Measurements from ENCODE around the gene C3.

DNA sequence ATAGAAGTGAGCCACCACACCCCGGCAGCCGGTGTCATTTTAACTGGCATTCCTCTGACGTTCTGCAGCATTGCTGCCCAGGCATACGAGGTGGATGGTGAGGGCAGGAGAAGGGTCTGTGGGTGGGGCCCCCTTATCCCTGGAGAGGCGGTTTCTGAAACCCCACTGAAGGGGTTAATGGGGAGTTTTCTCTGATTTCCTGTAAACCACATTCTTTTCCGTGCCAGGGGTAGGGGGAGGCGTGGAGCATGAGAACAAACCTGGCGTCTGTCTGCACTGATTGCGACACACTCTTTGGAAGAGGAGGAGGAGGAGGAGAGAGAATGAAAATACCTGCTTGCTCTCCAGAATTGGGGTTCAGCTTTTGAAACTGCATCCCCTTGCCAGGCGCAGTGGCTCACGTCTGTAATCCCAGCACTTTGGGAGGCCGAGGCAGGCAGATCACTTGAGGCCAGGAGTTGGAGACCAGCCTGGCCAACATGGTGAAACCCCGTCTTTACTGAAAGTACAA lies 2.7 kb upstream of the C3 start:
- TF ChIP-seq, protein P1, sequence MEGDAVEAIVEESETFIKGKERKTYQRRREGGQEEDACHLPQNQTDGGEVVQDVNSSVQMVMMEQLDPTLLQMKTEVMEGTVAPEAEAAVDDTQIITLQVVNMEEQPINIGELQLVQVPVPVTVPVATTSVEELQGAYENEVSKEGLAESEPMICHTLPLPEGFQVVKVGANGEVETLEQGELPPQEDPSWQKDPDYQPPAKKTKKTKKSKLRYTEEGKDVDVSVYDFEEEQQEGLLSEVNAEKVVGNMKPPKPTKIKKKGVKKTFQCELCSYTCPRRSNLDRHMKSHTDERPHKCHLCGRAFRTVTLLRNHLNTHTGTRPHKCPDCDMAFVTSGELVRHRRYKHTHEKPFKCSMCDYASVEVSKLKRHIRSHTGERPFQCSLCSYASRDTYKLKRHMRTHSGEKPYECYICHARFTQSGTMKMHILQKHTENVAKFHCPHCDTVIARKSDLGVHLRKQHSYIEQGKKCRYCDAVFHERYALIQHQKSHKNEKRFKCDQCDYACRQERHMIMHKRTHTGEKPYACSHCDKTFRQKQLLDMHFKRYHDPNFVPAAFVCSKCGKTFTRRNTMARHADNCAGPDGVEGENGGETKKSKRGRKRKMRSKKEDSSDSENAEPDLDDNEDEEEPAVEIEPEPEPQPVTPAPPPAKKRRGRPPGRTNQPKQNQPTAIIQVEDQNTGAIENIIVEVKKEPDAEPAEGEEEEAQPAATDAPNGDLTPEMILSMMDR (IDR thresholded peaks at IDR 0.05), result no peak
- TF ChIP-seq POLR2A (IDR thresholded peaks at IDR 0.05), result no peak
